ENCODE measurements around the gene HTR6.
"Not testable (repeated sequence)": the region's sequence is repeated elsewhere in the genome, so short reads cannot be mapped to it uniquely, and the experiment has no call there.

The HTR6 gene

DNA sequence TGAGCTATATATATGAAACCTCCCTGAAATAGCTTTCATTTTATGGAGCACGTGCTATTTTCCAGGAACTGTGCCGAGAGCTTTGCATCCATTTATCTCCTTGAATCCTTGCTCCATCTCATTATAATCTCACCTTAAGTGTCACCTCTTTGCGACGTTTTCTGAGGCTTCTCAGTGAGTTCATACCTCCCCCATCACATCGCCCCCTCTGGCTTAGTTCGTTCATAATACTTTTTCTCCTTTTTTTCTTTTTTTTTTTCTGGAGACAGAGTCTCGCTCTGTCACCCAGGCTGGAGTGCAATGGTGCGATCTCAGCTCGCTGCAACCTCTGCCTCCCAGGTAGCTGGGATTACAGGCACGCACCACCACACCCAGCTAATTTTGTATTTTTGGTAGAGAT lies 25.4 kb upstream of the HTR6 start:
- DNase-seq (ENCODE audit: low read depth) = not testable (repeated sequence)

- no peak for DNase-seq (ENCODE audit: low read depth)
Observed at GRCh38 chr1:19639999-19640362, 24.7 kb upstream of the HTR6 start.

DNA sequence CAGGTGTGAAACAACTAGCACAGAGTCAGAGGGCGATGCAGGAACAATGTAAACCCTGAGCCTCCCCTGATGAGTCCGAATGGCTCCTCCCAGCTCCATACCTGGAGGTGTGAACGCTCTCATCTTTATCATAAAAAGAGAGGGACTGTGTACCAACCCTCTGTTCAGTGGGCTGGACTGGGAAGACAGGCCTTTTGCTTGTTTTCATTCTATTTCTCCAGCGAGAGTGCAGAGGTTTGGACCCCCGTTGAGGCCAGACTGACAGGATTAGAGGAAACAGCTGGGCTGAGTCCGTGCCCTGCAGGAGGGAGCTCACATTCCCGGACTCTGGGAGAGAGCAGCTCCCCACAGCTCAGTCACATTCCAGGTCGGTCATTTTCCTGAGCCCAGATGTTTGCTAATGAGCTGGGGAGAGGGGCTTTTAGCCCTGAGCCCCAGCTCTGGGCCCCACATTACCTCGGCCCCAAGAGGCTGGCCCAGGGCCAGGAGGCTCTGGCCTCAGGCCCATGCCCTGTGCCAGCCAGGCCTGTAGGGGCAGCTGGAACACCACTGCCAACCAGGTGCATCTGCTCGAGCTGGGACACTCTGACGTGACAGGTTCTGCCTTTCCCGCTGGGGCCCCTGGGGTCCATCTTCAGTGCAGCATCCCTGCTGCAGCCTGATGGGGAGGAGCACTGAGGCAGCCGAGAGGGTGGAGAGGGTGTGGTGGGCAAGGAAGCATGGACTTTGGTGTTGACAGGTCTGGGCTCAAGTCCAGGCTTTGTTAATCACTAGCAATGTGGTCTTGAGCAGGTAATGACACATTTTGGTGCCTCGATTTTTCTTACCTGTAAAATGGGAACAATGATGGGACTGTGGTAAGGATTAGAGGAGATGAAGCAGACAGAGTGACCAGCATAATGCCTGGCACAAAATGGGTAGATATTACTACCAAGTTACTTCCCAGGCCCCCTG lies 24.0 kb upstream of the HTR6 start:
- DNase-seq (ENCODE audit: low read depth) = no peak

GRCh38 chr1:19643121-19643520 lies 21.6 kb upstream of the HTR6 start:
- no peak for DNase-seq (ENCODE audit: low read depth)

DNA sequence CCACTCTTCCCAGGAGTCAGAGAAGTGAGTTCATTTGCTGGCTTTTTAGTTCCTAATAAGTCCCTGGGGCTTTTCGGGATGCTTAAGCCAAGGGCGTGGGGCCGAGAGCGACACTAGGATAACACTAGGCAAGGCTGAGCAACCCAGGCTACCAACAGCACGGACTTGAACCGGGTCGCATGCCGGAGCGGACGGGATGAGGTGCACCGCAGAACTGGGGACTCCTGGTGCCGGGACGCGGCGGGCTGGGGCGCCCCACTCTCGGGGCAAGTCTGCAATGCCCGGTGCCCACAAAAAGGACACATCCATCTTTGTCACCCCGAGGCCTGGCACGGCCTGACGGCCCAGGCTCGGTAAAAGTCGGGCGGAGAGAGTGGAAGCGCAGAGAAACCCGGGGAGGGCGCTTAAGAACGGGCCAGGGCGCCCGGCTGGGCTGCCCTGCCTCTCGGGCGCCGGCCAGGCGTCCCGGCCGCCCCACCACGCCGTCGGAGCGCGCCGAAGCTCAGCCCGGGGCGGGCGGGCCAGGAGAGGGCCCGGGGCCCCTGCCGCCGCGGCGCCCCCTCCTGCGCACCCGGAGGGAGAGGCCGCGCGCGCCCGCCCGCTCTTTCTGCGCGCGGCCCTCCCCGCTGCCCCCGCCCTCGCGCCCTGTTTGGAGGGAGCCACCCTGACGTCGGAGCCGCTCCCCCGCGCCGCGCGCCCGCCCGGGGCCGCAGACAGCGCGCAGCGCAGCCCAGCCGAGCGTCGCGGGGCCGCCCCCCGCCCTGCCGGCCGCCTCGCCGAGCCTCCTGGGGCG lies 20.9 kb upstream of the HTR6 start, which contains the start of gene NBL1:
Gene NBL1 (plus strand): TSS at position 710 of the 793 bp plus-strand sequence. CDS start 10,720 bp downstream, outside the sequence.
- DNase-seq (ENCODE audit: low read depth) = peak; percentile 69

DNA sequence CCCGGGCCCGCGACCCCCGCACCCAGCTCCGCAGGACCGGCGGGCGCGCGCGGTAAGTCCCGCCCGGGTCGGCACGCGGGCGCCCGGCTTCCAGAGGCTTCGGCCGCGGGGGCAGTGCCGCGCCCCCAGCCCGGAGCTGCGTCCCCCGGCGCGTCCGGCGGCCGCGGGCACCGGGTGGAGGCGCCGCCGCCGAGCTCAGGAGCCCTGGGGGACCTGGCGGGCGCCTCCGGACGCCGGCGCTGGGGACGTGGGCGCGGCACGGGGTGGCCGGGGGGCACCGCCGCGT lies 20.3 kb upstream of the HTR6 start:
- no peak for DNase-seq (ENCODE audit: low read depth)

- peak; percentile 43 for DNase-seq (ENCODE audit: low read depth)
Observed at GRCh38 chr1:19644681-19645410, 19.8 kb upstream of the HTR6 start.

- DNase-seq (ENCODE audit: low read depth) = no peak
Observed at GRCh38 chr1:19645411-19646251, 19.0 kb upstream of the HTR6 start.

GRCh38 chr1:19646377-19647319 lies 18.0 kb upstream of the HTR6 start:
- no peak for DNase-seq (ENCODE audit: low read depth)

- no peak for DNase-seq (ENCODE audit: low read depth)
Observed at GRCh38 chr1:19647643-19648042, 17.0 kb upstream of the HTR6 start.

DNA sequence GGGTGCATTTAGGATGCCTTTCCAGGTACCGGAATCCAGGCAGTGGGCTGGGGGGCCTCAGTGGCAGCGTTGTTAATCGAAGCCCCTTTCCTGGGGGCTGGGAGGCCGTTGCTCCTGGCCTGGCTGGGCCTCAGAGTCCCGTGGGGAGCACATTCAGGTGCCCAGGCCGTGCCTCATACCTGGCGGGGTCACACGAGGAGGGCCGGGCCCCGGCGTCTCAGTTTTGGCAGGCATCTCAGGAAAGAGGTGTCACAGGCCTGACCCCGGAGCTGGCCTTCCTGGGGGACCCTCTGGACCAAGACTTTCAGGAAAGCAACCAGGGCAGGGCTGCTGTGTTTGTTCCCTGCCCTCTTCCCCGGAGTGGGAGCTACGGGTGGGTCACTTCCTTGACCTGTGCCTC lies 16.4 kb upstream of the HTR6 start:
- DNase-seq (ENCODE audit: low read depth) = no peak

- DNase-seq (ENCODE audit: low read depth) = no peak
Observed at GRCh38 chr1:19648689-19649088, 16.0 kb upstream of the HTR6 start.

- DNase-seq (ENCODE audit: low read depth) = no peak
Observed at GRCh38 chr1:19650416-19651140, 14.1 kb upstream of the HTR6 start.

DNA sequence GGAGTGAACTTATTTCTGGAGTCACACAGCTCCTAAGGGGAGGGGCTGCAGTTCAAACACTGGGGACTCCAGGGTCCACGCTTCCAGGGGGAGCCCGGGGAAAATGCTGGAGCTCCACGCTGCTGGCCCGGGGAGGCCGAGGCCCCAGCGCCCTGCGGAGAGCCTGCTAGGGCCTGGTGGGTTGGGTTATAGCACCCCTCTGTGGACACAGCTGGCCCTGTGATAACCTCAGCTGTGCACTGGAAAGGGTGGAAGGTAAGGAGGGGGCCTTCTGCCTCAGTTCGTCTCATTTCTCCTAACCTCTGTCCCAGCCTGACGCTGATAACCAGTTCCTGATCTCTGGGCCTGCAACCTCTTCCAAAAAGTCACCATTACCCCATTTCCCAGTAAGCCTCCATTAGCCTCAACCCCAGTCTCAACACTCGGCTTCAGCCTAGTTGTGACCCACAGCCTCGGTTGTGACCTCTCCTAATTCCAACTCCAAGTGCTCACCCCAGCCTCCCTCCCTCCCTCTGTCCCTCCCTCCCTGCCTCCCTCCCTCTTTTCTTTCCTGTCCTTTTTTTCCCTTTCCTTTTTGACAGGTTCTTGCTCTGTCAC lies 13.4 kb upstream of the HTR6 start:
- peak; percentile 50 for DNase-seq (ENCODE audit: low read depth)

DNA sequence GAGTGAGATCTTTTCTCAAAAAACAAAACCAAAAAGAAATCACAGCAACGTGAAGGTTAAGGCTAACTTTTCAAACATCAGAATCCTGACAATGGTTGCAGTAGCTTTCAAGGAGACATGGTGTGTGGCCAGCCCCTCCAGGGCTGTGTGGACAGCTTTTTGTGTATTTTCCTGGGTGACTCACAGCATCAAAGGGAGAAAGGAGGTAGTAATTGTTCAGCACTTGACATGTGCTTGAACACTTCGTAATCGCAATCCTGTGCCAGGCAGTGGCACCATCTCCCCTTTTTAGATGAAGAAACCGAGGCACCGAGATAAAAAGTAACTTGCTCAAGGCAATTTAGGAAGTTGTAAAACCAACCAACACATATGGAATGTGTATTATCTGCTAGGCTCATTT lies 10.3 kb upstream of the HTR6 start:
- DNase-seq (ENCODE audit: low read depth) = no peak

GRCh38 chr1:19654886-19655717 lies 9.6 kb upstream of the HTR6 start:
- DNase-seq (ENCODE audit: low read depth) = no peak

DNA sequence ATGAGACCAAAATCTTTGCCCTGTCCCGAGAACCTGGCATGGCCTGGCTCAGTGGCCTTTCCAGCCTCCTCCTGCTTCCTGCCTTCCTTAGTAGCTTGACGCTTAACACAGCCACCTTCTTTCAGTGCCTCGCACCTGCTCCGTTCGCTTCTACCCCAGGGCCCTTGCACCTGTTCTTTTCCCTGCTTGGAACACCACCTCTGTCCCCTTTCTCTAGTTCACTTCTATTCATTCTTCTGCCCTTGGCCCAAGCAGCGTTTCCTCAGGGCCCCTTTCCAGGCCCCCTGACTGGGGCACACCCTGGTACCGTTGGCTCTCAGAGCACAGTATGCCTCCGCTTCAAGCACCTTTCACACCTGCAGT lies 9.0 kb upstream of the HTR6 start:
- no peak for DNase-seq (ENCODE audit: low read depth)

DNA sequence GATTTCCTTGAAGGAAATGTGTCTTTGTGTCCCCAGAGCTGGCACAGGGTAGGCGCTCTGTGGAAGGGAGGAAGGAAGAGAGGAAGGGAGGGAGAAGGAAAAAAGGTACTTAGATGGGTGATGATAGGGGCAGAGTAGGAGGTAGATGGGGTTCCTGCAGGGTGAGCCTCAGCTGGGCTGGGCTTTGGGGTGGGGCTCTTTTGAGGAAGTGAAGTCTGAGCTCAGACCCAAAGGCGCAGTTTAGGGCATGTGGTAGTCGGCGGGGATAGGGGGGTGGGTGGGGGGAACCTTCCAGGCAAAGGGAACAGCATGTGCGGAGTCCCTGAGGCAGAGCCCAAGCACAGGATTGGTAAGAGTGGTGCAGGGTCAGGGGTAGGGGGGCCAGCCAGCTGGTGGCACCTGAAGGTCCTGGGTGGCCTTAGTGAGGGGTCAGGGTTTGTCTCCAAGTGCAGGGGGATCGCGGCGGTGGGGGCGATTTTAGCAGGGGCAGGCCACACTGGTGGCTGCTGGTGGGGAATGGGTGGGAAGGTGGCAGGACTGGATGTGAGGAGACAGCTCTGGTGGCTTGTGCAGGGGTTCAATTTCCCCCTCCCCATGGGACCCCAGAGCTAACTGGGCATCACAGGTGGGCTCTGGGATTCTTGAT lies 8.4 kb upstream of the HTR6 start:
- DNase-seq (ENCODE audit: low read depth) = no peak
